Measurements from ENCODE around the gene TNFSF12.

Gene TNFSF12

DNA sequence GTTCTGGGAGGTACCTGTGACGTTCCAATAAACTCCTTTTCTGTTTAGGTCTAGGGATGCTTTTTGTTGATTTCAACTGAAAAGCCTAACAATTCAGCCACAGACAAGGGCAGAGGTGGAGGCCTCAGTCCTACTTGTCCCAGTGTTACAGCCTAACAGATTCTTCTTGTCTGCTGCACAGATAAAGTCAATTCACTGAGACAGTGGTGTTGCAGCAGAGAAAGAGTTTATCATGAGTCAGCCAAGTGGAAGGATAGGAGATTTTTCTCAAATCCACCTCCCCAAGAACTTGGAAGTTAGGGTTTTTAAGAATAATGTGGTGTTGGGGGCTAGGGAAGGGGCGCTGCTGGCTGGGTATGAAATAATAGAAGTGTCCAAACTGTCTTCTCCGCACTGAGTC lies 10.8 kb upstream of the TNFSF12 start:
- no peak overlapping the region for H3K4me3 ChIP-seq (ENCODE audit: low read depth, low read length)
- no peak for TF ChIP-seq POLR2A (IDR thresholded peaks at IDR 0.05; ENCODE audit: extremely low read depth, insufficient read length)
- TF ChIP-seq, protein P1, sequence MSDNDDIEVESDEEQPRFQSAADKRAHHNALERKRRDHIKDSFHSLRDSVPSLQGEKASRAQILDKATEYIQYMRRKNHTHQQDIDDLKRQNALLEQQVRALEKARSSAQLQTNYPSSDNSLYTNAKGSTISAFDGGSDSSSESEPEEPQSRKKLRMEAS (IDR thresholded peaks at IDR 0.05; ENCODE audit: low read depth, low read length): no peak
- TF ChIP-seq, protein P2, sequence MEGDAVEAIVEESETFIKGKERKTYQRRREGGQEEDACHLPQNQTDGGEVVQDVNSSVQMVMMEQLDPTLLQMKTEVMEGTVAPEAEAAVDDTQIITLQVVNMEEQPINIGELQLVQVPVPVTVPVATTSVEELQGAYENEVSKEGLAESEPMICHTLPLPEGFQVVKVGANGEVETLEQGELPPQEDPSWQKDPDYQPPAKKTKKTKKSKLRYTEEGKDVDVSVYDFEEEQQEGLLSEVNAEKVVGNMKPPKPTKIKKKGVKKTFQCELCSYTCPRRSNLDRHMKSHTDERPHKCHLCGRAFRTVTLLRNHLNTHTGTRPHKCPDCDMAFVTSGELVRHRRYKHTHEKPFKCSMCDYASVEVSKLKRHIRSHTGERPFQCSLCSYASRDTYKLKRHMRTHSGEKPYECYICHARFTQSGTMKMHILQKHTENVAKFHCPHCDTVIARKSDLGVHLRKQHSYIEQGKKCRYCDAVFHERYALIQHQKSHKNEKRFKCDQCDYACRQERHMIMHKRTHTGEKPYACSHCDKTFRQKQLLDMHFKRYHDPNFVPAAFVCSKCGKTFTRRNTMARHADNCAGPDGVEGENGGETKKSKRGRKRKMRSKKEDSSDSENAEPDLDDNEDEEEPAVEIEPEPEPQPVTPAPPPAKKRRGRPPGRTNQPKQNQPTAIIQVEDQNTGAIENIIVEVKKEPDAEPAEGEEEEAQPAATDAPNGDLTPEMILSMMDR (IDR thresholded peaks at IDR 0.05; ENCODE audit: low read depth, low read length): no peak
- no peak for DNase-seq (ENCODE audit: low read depth)

GRCh38 chr17:7538891-7539545 lies 9.8 kb upstream of the TNFSF12 start:
- TF ChIP-seq, protein P2 (IDR thresholded peaks at IDR 0.05; ENCODE audit: low read depth, low read length): no peak
- no peak for TF ChIP-seq POLR2A (IDR thresholded peaks at IDR 0.05; ENCODE audit: extremely low read depth, insufficient read length)
- TF ChIP-seq, protein P1 (IDR thresholded peaks at IDR 0.05; ENCODE audit: low read depth, low read length): no peak
- no peak for TF ChIP-seq MYC (IDR thresholded peaks at IDR 0.05; ENCODE audit: low read depth, low read length)
- no peak for DNase-seq (ENCODE audit: low read depth)
- no peak overlapping the region for H3K4me3 ChIP-seq (ENCODE audit: low read depth, low read length)

- DNase-seq (ENCODE audit: low read depth): no peak
- TF ChIP-seq, protein P2 (IDR thresholded peaks at IDR 0.05; ENCODE audit: low read depth, low read length): no peak
- TF ChIP-seq, protein P1 (IDR thresholded peaks at IDR 0.05; ENCODE audit: low read depth, low read length): no peak
- TF ChIP-seq MYC (IDR thresholded peaks at IDR 0.05; ENCODE audit: low read depth, low read length): no peak
- TF ChIP-seq POLR2A (IDR thresholded peaks at IDR 0.05; ENCODE audit: extremely low read depth, insufficient read length): no peak
Measured at GRCh38 chr17:7541074-7541621, 7.7 kb upstream of the TNFSF12 start.

DNA sequence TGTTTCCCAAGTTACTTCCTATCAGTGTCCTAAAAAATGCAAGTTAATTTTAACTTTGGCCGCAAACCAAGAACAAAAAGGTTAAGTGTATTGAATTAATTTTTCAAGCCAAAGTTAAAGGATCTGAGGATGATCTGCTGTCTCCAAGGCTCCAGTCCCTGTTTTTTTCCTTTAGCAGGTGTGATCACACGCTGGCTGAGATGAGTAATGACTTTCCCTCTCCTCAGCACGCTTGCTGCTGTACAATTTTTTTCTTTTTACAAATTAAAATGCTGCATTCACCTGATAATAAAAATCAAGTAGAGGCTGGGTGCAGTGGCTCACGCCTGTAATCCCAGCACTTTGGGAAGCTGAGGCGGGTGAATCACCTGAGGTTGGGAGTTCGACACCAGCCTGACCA lies 3.9 kb upstream of the TNFSF12 start:
- DNase-seq (ENCODE audit: low read depth): no peak
- TF ChIP-seq MYC (IDR thresholded peaks at IDR 0.05; ENCODE audit: low read depth, low read length) (no peak), POLR2A (IDR thresholded peaks at IDR 0.05; ENCODE audit: extremely low read depth, insufficient read length) (no peak)
- no peak overlapping the region for H3K4me3 ChIP-seq (ENCODE audit: low read depth, low read length)

More at GRCh38 chr17:7541074-7541621, 7.7 kb upstream of the TNFSF12 start:
- no peak overlapping the region for H3K4me3 ChIP-seq (ENCODE audit: low read depth, low read length)

- DNase-seq (ENCODE audit: low read depth): no peak
- TF ChIP-seq, protein P1 (IDR thresholded peaks at IDR 0.05; ENCODE audit: low read depth, low read length): no peak
- TF ChIP-seq POLR2A (IDR thresholded peaks at IDR 0.05; ENCODE audit: extremely low read depth, insufficient read length): no peak
- no peak for TF ChIP-seq MYC (IDR thresholded peaks at IDR 0.05; ENCODE audit: low read depth, low read length)
- TF ChIP-seq, protein P2 (IDR thresholded peaks at IDR 0.05; ENCODE audit: low read depth, low read length): no peak
- no peak overlapping the region for H3K4me3 ChIP-seq (ENCODE audit: low read depth, low read length)
Measured at GRCh38 chr17:7549401-7550055, 670 bp downstream of the TNFSF12 start.

GRCh38 chr17:7550344-7550743 lies 1.5 kb downstream of the TNFSF12 start:
- no peak for DNase-seq (ENCODE audit: low read depth)
- TF ChIP-seq, protein P2 (IDR thresholded peaks at IDR 0.05; ENCODE audit: low read depth, low read length): no peak
- TF ChIP-seq MYC (IDR thresholded peaks at IDR 0.05; ENCODE audit: low read depth, low read length): no peak
- no peak for TF ChIP-seq POLR2A (IDR thresholded peaks at IDR 0.05; ENCODE audit: extremely low read depth, insufficient read length)
- no peak overlapping the region for H3K4me3 ChIP-seq (ENCODE audit: low read depth, low read length)

All from NB4 (cell line).